EL (cell line): ENCODE data around the gene CYTH1.

Experiments
- DNase-seq: peaks from one replicate; pipeline ENCODE4 v3.0.0-alpha.2; 2016

CYTH1 gene

DNA sequence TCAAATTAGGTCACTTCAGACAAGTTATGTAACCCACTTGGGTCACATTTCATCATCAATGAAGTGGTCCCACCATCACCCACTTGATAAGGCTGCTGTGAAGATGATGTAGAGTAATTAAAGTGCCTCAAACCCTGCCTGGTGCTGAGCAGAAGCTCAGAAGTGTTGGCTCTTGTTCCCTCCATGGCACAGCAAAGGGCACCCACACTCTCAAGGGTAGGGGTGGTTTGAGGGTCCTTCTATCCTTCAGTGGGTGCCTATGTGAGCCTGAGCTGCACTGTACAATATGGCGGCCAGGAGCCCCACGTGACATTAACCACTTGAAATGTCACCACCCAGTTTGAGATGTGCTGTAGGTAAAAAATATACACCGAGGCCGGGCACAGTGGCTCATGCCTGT is 71.5 kb downstream of the CYTH1 start:
- DNase-seq, result no peak

DNA sequence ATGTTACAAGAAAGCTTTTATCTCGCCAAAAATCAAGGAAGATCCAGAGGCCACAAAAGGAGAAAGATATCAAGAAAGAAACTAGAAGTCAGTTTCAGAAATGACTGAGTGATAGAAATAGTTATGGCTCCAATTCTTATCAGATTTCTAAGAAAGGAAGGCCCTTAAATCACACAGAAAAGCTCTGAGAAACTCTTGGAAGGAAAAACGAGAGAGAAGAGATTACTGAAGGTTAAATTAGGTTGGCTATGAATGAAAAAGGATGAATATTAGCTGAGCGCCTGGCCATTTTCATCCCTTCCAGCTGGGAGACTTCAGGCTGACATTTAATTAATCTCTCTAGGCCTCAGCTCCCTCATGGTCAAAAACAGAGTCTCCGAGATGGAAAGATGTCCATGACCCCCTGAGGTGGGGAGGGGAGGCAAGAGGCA is 72.3 kb downstream of the CYTH1 start:
- DNase-seq, result no peak

DNA sequence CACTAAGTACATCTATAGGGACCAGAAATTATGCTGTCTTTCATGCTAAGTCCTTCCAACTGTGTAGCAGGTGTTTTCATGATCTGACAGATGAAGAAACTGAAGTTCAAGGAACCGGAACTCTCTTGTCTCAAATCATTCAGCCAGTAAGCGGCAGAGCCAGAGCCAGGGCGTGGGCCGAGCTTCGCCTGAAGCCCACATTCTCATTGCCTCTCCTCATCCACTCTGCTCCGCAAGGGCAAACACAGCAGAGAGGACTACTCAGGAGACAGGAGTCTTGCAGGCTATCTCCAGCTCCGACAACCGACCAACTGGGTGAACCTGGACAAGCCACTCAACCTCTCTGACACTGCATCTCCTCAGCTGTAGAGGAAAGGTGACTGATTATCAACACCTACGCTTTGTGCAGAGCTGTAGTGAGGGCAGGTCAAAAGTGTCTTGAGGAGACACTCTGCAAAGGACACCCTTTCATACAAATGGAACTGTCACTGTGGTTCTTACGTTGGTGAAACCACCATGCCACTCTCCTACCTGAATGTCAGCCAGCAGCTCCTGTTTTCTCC is 72.9 kb downstream of the CYTH1 start:
- no peak for DNase-seq

DNA sequence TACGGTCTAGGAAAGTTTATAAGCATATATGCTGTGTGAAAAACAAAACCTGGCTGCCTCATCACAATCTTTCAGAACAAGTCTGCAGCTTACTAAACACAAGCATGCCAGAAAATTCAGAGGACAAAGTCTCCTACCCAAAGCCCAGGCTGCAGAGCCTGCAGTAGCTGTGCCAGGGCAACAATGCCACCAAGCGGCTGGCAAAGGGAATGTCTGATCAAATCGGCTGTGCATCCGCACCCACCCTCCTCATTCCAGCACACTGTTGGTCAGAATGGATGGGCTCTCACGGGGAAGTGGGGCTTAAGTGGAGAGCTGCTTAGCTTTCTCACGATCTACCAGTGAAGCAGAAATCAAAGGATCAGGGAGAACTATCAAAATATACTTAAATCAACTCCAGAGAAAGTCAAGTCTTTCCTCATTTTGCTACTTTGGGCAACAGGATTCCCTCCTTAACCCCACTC is 73.5 kb downstream of the CYTH1 start:
- DNase-seq, result peak; percentile 70

DNA sequence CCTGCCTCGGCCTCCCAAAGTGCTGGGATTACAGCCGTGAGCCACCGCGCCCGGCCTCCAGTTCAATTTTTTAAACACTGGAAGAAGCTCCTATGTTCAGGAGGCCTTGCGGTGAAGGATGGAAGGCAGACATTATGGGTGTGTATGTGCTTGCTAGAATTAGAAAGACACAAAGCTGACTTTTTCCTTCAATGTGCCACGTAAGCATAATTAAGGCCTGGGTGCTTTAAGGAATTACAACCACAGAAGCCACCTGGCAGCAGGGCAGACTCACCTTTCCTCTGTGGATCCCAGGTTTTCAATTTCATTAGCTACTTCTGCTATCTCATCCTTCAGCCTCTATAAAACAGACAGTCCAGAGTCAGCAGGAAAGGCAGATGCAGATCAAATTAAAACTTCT is 74.2 kb downstream of the CYTH1 start:
- DNase-seq, result no peak

DNA sequence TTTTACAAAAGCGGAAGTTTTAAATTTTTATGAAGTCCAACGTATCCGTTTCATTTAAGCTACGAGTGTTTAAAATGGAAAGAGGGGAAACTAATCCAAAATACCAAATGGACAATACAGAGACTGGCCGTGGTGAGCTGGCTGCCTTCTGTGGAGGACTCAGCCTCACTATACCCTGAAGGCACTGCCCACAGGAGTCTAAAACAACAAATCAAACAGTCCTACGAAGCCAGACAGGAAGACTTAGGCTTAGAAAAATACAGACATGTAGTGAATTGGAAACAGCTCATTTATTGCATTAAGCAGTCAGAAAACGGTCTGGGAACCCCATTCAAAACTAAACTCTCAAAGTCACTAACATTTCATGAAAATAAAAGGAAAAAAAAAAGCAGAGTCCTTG is 75.1 kb downstream of the CYTH1 start:
- peak; percentile 31 for DNase-seq

DNA sequence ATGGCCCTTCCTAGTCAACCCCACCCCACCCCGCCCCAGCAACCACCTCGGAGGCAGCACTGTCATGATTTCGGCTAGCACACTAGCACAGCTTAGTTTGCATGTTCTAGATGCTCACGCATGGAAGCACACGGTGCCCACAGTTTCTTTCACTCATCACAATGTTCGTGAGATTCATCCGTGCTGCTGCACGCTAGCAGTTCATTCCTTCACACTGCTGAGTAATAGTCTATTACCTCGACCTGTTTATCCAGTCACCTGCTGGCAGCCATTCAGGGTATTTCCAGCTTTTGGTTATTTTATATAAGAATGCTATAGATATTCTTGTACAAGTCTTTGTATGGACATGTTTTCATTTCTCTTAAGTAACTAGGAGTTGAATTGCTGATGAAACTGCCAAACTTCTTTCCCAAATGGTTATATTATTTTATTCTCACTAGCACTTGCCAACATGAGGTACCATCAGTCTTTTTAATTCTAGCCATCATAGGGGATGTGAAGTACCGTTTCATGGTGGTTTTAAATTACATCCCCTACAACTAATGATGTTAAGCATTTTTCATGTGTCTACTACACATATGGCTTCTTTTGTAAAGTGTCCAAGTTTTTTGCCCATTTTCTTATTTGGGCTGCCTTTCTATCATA is 75.7 kb downstream of the CYTH1 start:
- DNase-seq, result no peak

DNA sequence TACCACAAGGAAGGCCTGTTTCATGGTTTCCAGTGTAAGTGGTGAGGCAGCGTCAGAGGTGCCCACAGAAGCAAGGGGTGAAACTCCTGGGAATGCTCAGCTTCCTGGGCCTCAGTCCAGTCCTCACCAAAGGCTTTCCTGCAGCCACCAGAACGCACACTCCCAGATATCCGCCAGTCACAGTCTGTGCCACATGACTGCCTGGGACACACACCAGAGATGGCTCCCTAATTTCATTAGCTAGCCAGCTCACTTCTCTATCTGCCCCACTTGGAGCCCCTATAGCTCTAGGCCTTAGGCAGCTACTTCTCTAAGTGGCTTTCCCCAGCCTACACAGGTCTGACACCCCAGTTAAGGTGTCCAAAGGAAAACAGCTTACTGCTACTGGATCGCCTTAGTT is 77.0 kb downstream of the CYTH1 start:
- DNase-seq, result no peak

DNA sequence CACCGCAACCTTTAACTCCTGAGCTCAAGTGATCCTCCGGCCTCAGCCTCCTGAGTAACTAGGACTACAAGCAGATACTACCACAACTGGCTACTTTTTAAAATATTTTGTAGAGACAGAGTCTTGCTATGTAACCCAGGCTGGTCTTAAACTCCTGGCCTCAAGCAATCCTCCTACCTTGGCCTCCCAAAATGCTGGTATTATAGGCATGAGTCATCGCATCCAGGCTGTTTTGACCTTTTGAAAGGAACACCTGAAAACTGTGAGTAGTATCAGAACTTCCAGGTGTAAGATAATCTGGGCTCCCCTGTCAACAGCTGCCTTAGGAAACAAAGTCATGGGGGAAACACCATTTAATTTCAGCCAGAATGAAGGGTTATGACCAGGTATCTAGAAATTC is 77.5 kb downstream of the CYTH1 start:
- no peak for DNase-seq

DNA sequence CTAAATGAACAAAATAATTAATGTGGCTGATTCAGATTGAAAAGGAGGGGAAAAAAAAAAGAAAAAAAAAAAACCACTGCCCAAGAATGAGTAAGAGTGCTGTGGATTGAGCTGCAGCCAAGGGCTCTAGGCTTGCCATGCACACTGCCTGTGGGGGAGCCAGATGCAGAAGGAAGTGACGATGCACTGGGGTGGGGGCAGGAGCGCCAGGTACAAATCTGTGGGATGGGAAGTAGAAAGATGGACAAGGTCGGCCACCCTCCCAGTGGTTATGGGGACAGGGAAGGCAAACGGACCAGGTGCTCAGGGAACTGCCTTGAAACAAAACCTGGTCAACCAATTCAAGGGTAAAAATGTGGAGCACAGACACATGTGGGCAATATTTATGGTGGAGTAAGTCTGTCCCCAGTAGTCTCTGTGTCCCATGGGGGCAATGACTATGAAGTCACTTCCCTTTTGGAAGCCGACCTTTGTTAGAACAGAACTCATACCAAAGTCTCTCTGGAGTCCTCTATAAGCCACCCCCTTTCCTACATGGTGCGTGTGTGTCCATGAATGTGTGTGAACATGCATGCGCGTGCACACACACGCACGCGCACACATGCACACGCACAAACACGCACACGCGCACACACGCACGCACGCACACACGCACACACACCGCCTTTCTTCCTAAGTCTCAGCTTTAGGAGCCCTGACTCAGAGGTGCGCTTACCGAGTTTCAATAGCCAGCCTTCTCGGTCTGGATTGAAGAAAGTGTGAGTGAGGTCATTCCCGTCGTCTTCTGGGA is 84.3 kb downstream of the CYTH1 start:
- peak; percentile 31 for DNase-seq

DNA sequence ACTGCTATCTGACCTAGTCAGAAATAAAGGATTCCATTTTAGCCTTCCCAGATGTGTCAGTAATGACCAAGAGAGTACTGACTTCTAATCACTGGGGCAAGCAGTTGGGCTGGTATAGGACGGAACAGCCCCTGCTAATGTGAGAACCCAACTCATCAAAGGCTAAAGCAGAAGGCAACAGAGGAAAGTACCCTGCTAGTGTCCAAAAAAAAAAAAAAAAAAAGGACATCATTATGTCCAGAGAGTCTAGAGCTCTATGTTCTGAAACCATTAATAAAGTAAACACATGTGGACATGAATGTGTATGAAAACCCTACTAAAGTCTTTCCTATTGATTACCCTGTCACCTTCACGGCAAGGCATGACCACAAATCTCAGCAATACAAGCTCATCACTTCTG is 85.0 kb downstream of the CYTH1 start:
- DNase-seq, result no peak

DNA sequence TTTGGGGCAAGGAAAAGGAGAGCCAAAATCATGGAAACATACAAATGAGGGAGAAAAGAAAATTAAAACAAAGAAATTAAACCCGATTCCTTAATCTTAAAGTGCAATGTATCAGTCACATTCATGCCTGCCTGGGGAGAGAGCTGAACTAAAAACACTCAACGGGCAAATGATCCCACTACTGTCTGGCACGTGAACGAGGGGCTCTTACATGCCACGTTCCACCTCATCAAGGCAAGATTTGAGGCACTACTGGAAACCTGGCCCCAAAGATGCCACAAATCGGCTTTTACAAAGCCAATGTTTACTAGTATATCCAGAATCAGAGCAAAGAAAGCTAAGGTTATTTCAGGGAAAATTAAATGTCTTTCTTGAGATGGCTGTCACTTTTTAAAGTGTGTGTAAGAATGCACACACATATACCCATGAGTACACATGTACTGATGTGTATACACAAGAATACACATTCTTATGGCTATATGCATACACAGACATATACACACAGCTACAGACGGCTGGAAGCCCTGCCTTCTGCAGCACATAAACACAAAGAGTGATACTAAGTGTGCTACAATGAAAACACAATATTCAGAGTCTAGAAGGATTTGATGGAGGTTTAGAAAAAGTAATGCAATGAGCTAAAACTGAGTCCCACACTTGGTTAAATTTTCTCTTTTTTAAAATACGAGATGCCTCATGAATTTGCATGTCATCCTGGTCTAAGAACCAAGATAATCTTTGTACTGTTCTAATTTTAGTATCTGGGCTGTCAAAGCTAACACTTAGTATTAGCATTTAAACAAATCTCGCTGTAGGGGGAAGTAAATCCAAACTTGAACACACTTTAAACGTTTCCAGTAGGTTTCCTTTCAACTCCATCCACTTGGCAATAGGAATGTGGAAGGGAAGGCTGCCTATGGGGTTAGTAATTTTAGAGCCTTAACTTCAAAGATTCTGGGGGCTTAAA is 85.8 kb downstream of the CYTH1 start:
- no peak for DNase-seq

DNA sequence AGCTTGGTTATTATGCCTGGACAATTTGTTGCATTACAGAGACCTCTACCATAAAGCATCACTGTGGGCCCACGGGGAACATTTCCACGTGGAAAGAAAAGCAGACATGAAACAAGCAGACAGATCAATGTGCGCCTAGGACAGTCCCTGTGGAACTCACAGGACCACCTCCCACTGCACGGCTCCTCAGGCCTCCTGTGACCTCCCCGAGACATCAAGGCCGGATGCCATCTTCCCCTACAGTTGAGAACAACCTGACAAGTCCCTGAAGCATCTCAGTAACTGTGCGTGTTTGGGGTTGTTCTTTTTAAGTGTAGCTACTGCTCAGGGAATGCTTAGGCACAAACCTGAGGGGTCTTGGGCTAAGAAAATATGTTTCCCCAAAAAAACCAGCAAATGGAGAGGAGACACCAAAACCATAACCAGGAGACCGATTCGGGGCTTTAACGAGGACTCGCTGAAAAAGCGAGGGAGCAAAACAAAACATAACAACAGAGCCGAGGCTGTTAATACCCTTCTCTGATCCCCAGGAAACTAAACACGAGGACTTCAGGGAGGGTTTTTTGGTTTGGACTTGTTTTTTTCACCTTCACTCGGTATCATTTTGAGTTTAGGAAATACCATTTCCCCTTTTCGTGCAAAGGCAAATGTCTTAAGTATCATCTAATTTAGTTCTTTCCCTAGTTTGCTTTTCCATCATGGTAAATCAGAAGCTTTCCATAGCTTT is 87.1 kb downstream of the CYTH1 start:
- no peak for DNase-seq

DNA sequence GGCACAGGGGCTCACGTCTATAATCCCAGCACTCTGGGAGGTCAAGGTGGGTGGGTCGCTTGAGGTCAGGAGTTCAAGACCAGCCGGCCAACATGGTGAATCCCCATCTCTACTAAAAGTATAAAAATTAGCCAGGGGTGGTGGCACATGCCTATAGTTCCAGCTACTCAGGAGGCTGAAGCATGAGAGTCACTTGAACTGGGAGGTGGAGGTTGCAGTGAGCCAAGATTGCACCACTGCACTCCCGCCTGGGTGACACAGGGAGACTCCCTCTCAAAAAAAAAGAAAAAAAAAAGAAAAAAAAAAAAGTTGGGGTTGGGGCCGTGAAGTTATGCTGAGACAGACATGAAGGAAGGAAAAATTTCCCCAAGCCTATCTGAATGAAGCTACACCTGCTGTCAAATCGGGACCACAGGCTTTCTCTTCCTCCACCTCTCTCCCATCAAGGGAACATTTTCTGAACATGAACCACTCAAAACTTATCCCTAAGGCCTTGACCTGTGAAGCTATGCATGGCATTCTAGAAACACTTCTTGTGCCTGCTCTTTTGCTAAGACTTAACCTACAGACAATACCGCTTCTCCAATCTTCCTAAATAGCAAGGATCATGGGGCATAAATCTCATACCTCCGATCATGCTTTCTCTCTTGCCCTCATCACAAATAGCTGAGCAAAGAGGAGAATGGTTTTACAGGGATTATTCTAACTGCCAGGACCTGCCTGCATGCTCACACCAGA is 88.6 kb downstream of the CYTH1 start:
- no peak for DNase-seq

DNA sequence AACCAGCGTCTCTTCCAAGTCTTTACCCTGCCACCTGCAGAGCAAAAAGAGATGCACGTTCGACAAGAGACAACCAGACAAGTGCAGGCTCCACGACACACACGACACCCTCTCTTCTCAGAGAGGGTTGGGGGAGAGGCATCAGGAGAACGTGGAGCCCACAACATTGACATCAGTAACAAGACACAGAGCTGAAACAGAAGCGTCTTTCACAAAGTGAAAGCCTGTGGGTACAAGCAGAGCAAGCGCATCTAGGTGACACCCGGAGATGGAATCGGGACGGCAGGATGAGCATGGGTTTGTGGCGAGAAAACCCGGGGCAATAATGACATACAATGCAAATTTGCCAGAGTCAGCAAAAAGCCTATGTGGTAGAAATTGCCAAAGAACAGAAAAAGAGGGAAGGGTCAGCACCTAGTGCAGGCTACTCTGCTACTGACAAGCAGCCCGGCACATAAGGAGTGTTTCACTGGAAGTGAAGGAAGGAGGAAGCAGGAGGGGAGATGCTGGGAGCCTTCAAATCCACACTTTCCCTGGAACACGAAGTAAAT is 89.5 kb downstream of the CYTH1 start:
- no peak for DNase-seq

DNA sequence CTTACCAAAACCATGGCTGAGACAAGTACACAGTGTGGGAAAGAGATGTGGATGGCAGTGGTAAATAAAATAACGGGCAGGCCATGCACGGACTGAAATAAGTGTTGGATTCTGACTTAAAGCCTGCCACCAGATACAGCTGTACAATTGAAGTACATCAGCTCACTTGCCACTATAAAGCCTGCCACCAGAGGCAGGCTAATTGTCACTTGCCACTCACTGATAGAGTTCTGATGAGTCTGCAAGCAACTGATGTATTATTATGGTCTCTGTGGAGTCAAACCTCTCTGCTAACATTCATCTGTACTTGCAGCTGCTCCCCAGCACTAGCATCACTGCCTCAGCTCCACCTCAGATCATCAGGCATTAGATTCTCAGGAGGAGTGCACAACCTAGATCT is 93.0 kb downstream of the CYTH1 start:
- no peak for DNase-seq

DNA sequence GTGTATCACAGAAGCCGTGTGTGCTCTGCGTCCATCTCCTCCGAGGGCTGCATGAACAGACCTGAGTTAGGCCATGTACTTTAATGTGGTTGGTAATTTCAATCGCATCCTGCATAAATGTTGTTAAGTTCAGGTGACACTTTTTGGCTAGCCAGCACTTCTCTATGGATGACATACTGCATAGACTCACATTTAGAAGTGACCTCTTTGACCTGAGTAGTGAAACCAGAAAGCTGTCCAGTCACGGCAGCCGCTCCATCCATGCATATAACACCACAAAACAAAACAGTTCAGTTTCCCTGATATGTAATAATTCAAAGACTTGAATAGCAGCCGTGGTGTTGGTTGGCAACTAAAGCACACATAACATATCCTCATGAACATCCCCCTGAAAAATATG is 94.1 kb downstream of the CYTH1 start:
- DNase-seq, result no peak

DNA sequence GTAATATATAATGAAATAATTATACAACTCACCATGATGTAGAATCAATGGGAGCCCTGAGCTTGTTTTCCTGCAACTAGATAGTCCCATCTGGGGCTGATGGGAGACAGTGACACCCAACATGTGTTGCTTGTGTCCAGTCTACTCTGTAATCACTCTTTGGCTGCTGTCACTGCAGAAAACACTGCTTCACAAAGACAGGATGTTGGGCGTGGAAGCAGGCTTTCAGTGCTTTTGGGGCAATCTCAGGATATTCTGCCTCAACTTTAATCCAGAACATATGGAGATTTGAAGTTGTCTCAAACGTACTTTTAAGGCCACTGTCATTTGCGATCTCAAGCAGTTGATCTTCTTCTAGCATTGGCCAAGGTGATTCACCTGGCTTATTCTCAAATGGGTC is 94.9 kb downstream of the CYTH1 start:
- DNase-seq, result no peak

DNA sequence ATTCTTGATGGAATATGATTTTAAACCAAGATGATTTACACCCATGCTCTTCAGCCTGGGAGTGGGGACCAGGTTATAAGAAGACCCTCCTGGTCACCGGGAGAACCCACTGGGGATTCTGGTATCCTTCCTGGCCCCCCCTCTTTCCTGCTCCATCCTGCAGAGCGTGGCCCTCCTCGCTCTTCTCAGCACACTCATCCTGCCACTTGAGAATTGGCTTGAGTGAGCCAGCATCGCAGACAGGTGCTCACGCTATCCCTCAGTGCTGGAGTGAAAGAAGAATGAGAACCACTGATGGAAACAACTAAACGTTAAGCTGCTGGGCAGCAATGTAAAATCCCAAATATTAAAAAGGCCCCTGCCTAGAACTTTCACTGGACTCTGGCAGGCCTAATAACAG is 98.0 kb downstream of the CYTH1 start:
- no peak for DNase-seq

DNA sequence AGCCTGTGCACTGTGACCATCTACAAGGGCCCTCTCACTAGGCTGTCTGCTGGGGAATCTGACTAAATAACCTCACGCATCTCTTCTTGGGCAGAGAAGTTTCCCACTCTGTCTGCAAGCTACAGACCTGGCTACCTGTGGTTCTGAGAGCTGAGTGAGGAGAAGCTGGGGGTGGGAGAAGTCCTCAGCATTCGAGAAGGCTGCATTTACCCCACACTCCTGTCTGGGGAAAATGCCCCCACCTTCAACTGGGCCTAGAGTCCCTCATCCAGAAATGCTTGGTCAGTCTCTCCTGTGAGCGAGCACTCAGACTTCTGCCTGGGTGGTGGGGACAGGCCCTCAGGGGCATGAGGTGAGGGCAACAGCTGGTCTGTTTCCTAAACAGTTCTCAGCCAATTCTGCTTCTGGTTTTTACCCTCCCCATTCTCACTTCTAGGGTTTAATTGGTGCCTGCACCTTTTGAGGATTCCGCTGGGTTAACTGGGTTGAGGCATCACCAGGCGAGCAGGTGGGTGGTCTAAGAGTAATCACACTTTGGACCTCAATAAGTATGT is 98.6 kb downstream of the CYTH1 start:
- DNase-seq, result no peak

DNA sequence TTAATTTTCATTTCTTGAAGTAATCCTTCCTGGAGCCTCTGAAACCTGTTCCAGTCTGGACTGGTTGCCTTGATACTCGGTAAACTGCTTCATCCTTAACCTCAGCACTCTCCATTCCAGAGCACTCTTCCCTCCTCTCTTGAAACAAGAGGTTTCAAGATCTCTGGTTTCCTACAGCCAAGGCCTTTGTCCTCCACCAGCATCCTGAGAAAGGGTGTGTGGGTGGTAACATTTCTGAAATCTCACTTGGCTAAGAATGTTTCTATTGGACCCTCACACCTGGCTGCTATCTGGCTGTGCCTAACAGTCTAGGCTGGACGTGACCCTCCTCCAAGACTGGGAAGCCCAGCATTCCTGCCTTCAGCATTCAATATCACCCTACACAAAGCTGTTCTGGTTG is 99.7 kb downstream of the CYTH1 start:
- no peak for DNase-seq
